Right cardiac atrium (tissue), 5 donors: ENCODE data around the gene SMAD6. TPM values are rescaled to one million over a fixed set of nuclear protein-coding genes. Genes with fewer than 3 reads are reported as not detected.

ENCODE experiments used
- ATAC-seq, 2 donors: fragments of 200-7000 bp; cut with Tn5 transposase; one replicate each; pipeline versions ENCODE4 v1.8.0 to v1.9.1; 2020; ENCODE audit warnings: moderate library complexity in 2 of 2, mild to moderate bottlenecking in 1 of 2
- DNase-seq, 3 donors: peaks; one replicate each; pipeline ENCODE4 v3.0.0-alpha.2; 2020
- H3K27ac ChIP-seq: one replicate; pipeline ENCODE4 v1.5.1; 2013; ENCODE audit warnings: mild to moderate bottlenecking, low read length, control low read depth, moderate library complexity
- H3K27me3 ChIP-seq: one replicate; pipeline ENCODE4 v1.6.1; 2013; ENCODE audit not compliant: control insufficient read depth, insufficient read depth
- H3K4me1 ChIP-seq: one replicate; pipeline ENCODE4 v1.6.1; 2013; ENCODE audit warnings: low read length; ENCODE audit not compliant: control insufficient read depth, insufficient read depth
- H3K4me3 ChIP-seq: one replicate; pipeline ENCODE4 v1.5.1; 2013; ENCODE audit warnings: low read length, control low read depth
- H3K9me3 ChIP-seq: one replicate; pipeline ENCODE4 v1.6.1; 2013; ENCODE audit warnings: low read length; ENCODE audit not compliant: control insufficient read depth
- WGBS: extraction: QIAGEN DNeasy Blood & Tissue Kit; methylation state at CpG from one replicate; pipeline ENCODE4 v1.1.7; 2013; 5-methylcytosine and 5-hydroxymethylcytosine counted together
- intact Hi-C, 4 donors: fragments of 100-400 bp; cut with DNase I; formaldehyde crosslinking; loops; one replicate each; pipeline versions ENCODE4 v1.11.0 to v1.14.0; 2022 to 2023
- polyA plus RNA-seq: library from polyadenylated mRNA; stranded (reverse); fragments of 200-250 nt; gene quantifications from one replicate; pipeline ENCODE4 v1.2.3, GENCODE V29; 2013
- total RNA-seq, 4 donors: library from RNA; stranded (reverse); fragmentation: NEBNext Ultra II Directional; extraction: Animal tissue kit (Norgen Biotek cat#: 25700); gene quantifications; one replicate each; pipeline ENCODE4 v1.2.1, GENCODE V29; 2021
- donor health status: healthy with polysubstance abuse.
- donor health status: DM: no; HTN: yes; CAD: no.
- donor health status: DM: no; HTN: no; CAD: no.
- donor health status: DM: no; HTN: yes; CAD: no; lungs with severe emphysema.
- donor health status: DM: yes; HTN: yes; CAD: no.

Gene SMAD6
- total and polyA plus RNA-seq, 5 donors, result 31.6 to 68.8 (median 63.0) TPM

- ATAC-seq (no peak), DNase-seq (peak in 1 of 3 donors; percentile 21)
- peaks cover 47% of the 10 kb centered on the region for H3K4me1 ChIP-seq
- no peaks in the 10 kb centered on the region for H3K9me3 ChIP-seq
- intact Hi-C loops, result no loop called here
- H3K4me3 ChIP-seq, result no peak overlapping the region
- H3K27ac ChIP-seq, result no peak overlapping the region
- H3K27me3 ChIP-seq, result no peaks in the 10 kb centered on the region
- 87% methylated on average over 6 of the region's 6 CpGs for WGBS
Observed at GRCh38 chr15:66742286-66742685, 40.2 kb downstream of the SMAD6 start.

- H3K27me3 ChIP-seq, result no peaks in the 10 kb centered on the region
- ATAC-seq, result no peak
- no peaks in the 10 kb centered on the region for H3K9me3 ChIP-seq
- H3K4me1 ChIP-seq, result peaks cover 51% of the 10 kb centered on the region
- peak in 1 of 3 donors; percentile 10 for DNase-seq
- H3K27ac ChIP-seq, result no peak overlapping the region
- no peak overlapping the region for H3K4me3 ChIP-seq
- intact Hi-C loops, result no loop called here
- WGBS, result 82% methylated on average over 5 of the region's 5 CpGs
Observed at GRCh38 chr15:66743204-66743603, 41.2 kb downstream of the SMAD6 start.

DNA sequence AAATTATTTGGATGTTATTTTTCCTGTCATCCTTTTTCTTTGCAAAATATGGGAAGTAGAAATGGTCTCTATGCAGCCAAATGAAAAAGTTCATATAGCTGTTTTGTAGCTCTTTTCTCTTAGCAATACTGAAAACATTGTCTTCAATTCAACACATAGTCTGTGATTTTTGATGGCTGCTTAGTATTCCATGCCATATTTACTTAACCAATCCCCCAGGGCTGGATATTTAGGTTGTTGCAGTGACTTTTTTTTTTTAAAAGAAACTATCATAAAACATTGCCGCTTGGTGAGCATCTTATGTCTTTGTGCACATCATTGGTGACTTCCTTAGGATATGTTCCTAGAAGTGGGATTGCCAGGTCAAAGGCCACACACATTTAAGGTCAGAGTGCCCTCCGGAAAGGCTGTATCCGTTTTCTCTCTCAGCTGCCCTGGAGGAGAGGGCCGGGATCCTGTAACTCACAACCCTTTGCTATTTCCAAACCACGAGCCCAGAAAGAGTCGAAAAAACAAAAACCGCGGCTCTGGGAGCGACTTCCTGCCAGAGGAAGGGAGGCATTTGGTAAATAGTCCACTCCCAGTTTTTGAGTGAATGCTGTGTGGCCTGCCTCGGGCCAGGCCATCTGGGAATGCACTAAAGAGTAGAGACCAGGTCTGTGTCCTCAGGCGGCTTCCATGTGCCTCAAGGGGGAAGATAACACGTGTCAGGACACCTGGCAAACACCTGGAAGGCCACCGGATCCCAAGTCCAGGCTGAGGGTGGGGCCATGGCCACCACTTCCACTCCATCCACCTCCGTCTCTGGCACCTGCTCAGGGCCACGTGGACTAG lies 41.9 kb downstream of the SMAD6 start:
- ATAC-seq, result peak in 1 of 2 donors; percentile 71
- H3K4me1 ChIP-seq, result peaks cover 49% of the 10 kb centered on the region
- H3K4me3 ChIP-seq, result no peak overlapping the region
- intact Hi-C loops, result no loop called here
- DNase-seq, result peak; percentile 46 to 74 (median 63)
- WGBS, result 35% methylated on average over 15 of the region's 15 CpGs
- H3K27me3 ChIP-seq, result no peaks in the 10 kb centered on the region
- H3K27ac ChIP-seq, result peak overlapping the region; percentile 68
- H3K9me3 ChIP-seq, result no peaks in the 10 kb centered on the region

GRCh38 chr15:66744610-66745279 lies 42.7 kb downstream of the SMAD6 start:
- Histone ChIP-seq H3K27ac (peak overlapping the region; percentile 68), H3K4me3 (no peak overlapping the region), H3K4me1 (peaks cover 55% of the 10 kb centered on the region), H3K9me3 (no peaks in the 10 kb centered on the region), H3K27me3 (no peaks in the 10 kb centered on the region)
- ATAC-seq (no peak), DNase-seq (peak in 2 of 3 donors; percentile 10 to 57)
- intact Hi-C loops, result no loop called here
- 40% methylated on average over 4 of the region's 4 CpGs for WGBS

DNA sequence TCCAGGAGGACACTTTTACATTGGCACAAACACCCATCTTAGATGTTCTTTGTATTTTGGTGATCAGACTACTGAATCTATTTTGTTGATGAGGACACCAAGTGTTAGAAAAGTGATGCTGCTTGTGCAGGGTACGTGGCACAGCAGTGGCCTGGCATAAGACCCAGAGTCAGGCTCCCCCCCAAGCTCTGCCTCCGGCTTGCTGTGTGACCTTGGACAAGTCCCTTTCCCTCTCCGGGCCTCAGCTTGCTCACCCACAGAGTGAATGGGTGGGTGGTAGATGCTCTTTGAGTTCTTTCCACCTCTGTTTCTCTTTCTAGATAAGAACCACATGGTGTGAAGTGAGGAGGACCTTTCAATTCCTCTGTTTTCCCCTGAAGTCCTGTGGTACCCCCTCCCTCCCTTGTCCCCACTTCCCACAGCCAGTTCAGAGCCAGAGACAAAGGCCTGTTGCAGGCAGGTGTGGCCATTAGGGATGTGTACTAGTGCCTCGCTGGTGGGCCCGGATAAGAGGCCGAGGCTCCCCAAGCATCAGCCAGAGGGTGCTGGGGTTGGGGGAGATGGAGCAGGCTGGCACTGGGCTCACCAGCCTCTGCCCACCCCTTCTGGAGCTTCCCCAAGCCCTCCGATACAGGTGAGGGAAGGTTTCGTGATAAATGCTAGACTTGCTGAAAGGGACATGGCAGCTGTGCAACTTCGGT lies 43.6 kb downstream of the SMAD6 start:
- Histone ChIP-seq H3K4me1 (peaks cover 57% of the 10 kb centered on the region), H3K27me3 (no peaks in the 10 kb centered on the region), H3K27ac (peak overlapping the region; percentile 48), H3K9me3 (no peaks in the 10 kb centered on the region), H3K4me3 (no peak overlapping the region)
- no peak for ATAC-seq
- intact Hi-C loops, result no loop called here
- 49% methylated on average over 9 of the region's 9 CpGs for WGBS
- DNase-seq, result peak in 2 of 3 donors; percentile 7 to 52

- H3K27me3 ChIP-seq, result no peaks in the 10 kb centered on the region
- intact Hi-C loops, result no loop called here
- peak in 1 of 2 donors; percentile 53 for ATAC-seq
- 22% methylated on average over 5 of the region's 5 CpGs for WGBS
- H3K4me3 ChIP-seq, result no peak overlapping the region
- H3K27ac ChIP-seq, result peak overlapping the region; percentile 33
- H3K9me3 ChIP-seq, result no peaks in the 10 kb centered on the region
- peak in 2 of 3 donors; percentile 27 to 53 for DNase-seq
- peaks cover 59% of the 10 kb centered on the region for H3K4me1 ChIP-seq
Observed at GRCh38 chr15:66746231-66746605, 44.2 kb downstream of the SMAD6 start.

- Histone ChIP-seq H3K27me3 (no peaks in the 10 kb centered on the region), H3K27ac (peak overlapping the region; percentile 18), H3K4me1 (peaks cover 65% of the 10 kb centered on the region), H3K4me3 (no peak overlapping the region), H3K9me3 (no peaks in the 10 kb centered on the region)
- ATAC-seq (no peak), DNase-seq (peak in 2 of 3 donors; percentile 11 to 48)
- intact Hi-C loops, result no loop called here
- WGBS, result 76% methylated on average over 8 of the region's 8 CpGs
Observed at GRCh38 chr15:66747223-66747622, 45.2 kb downstream of the SMAD6 start.

DNA sequence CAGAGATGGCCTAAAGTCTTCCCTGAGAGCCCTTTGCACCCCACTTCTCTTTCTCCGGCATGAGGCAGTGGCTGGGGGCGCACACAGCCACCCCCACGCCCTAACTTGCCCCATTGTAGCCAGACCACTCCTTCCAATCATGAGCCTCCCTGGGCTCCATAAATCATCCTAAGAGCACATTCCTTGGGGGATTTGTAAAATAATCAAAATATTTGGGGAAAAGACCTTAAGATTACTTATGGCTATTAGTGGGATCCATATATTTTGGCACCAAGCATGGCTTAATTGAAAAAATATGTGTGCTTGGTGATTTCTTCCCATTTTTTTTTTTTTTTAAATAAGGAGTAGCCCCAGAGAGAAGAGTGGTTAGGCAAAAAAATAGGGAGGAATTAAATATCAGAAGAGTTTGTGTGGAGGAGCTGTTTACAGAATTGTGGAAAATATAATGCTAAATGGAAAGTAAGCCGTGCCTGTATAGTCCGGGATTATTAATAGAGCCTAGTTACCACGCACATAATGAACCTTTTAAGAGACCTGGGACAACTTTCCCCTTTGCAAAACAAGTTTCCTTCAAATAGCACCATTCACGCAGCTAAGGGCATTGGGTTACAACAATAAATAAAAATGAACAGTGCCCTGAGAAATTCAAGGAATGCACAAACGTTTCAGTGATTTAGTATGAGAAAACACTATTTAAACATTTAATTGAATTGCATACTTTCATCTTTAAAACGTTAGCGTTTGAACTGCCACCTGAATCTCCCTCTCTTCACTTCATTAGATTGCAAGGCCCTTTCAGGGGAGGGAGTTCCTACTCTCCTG lies 46.1 kb downstream of the SMAD6 start:
- DNase-seq (no peak), ATAC-seq (no peak)
- intact Hi-C loops, result no loop called here
- Histone ChIP-seq H3K4me3 (no peak overlapping the region), H3K4me1 (peaks cover 66% of the 10 kb centered on the region), H3K27me3 (no peaks in the 10 kb centered on the region), H3K27ac (peak overlapping the region; percentile 41), H3K9me3 (no peaks in the 10 kb centered on the region)
- 42% methylated on average over 10 of the region's 10 CpGs for WGBS

GRCh38 chr15:66748708-66749035 lies 46.6 kb downstream of the SMAD6 start:
- H3K4me3 ChIP-seq, result no peak overlapping the region
- H3K27ac ChIP-seq, result peak overlapping the region; percentile 41
- H3K9me3 ChIP-seq, result no peaks in the 10 kb centered on the region
- peaks cover 67% of the 10 kb centered on the region for H3K4me1 ChIP-seq
- H3K27me3 ChIP-seq, result no peaks in the 10 kb centered on the region
- DNase-seq (no peak), ATAC-seq (no peak)
- intact Hi-C loops, result no loop called here
- WGBS, result 45% methylated on average over 3 of the region's 3 CpGs

- intact Hi-C loops, result no loop called here
- ATAC-seq (peak; percentile 7 to 35), DNase-seq (peak in 1 of 3 donors; percentile 10)
- Histone ChIP-seq H3K27me3 (no peaks in the 10 kb centered on the region), H3K27ac (peak overlapping the region; percentile 8), H3K9me3 (no peaks in the 10 kb centered on the region), H3K4me1 (peaks cover 61% of the 10 kb centered on the region), H3K4me3 (no peak overlapping the region)
- 54% methylated on average over 8 of the region's 8 CpGs for WGBS
Observed at GRCh38 chr15:66749841-66750575, 48.0 kb downstream of the SMAD6 start.
